GM18868 (cell line): ENCODE measurements around the gene NUP58.
"Not testable (repeated sequence)": the region's sequence is repeated elsewhere in the genome, so short reads cannot be mapped to it uniquely, and the experiment has no call there.

ENCODE experiments used
- ATAC-seq: cut with Tn5 transposase; IDR thresholded peaks from one replicate; pipeline ENCODE4 v1.9.1; 2021; ENCODE audit warnings: mild to moderate bottlenecking, moderate library complexity; ENCODE audit not compliant: unreplicated experiment

NUP58 gene

GRCh38 chr13:25300861-25301346 is 521 bp upstream of the NUP58 start:
- peak; percentile 15 for ATAC-seq

- no peak for ATAC-seq
Observed at GRCh38 chr13:25302121-25302520, 696 bp downstream of the NUP58 start.

GRCh38 chr13:25306671-25307464 is 5.4 kb downstream of the NUP58 start:
- no peak for ATAC-seq

- ATAC-seq: no peak
Observed at GRCh38 chr13:25310891-25311290, 9.5 kb downstream of the NUP58 start.

GRCh38 chr13:25318946-25319345 is 17.5 kb downstream of the NUP58 start:
- not testable (repeated sequence) for ATAC-seq

GRCh38 chr13:25319771-25320170 is 18.3 kb downstream of the NUP58 start:
- ATAC-seq: no peak

- ATAC-seq: no peak
Observed at GRCh38 chr13:25324100-25324499, 22.7 kb downstream of the NUP58 start.

GRCh38 chr13:25329706-25330105 is 28.3 kb downstream of the NUP58 start:
- ATAC-seq: no peak

- ATAC-seq: no peak
Observed at GRCh38 chr13:25330541-25330940, 29.1 kb downstream of the NUP58 start.

GRCh38 chr13:25335856-25336255 is 34.4 kb downstream of the NUP58 start:
- no peak for ATAC-seq

GRCh38 chr13:25345576-25345975 is 44.2 kb downstream of the NUP58 start:
- ATAC-seq: no peak

GRCh38 chr13:25347151-25347550 is 45.7 kb downstream of the NUP58 start:
- no peak for ATAC-seq

- no peak for ATAC-seq
Observed at GRCh38 chr13:25351404-25351803, 50.0 kb downstream of the NUP58 start.

- no peak for ATAC-seq
Observed at GRCh38 chr13:25352230-25352629, 50.8 kb downstream of the NUP58 start.

GRCh38 chr13:25352806-25353205 is 51.4 kb downstream of the NUP58 start:
- ATAC-seq: no peak

- ATAC-seq: no peak
Observed at GRCh38 chr13:25353344-25353743, 51.9 kb downstream of the NUP58 start.

- ATAC-seq: no peak
Observed at GRCh38 chr13:25354377-25354776, 53.0 kb downstream of the NUP58 start.

- not testable (repeated sequence) for ATAC-seq
Observed at GRCh38 chr13:25360443-25360842, 59.0 kb downstream of the NUP58 start.

- ATAC-seq: no peak
Observed at GRCh38 chr13:25365720-25366235, 64.4 kb downstream of the NUP58 start.

- ATAC-seq: no peak
Observed at GRCh38 chr13:25371158-25371874, 69.9 kb downstream of the NUP58 start.

- ATAC-seq: no peak
Observed at GRCh38 chr13:25371875-25372283, 70.5 kb downstream of the NUP58 start, which contains the start of gene ATP8A2. TSS of gene ATP8A2 (plus strand) at chr13:25371974. CDS start at chr13:25372213, 239 bp downstream.
